Panc1 (cell line): ENCODE data around the gene CDK17. TPM values are rescaled to one million over a fixed set of nuclear protein-coding genes. Genes with fewer than 3 reads are reported as not detected.

Experiments used
- ATAC-seq: fragments of 200-7000 bp; cut with Tn5 transposase; 2 replicates; pipeline ENCODE4 v1.9.1; 2020; ENCODE audit warnings: mild to moderate bottlenecking, moderate library complexity
- BruUV-seq: library from RNA; stranded (reverse); fragments of 400-500 nt; replicated peaks from 2 replicates; lab custom pipeline; 2021; lab: Mats Ljungman, UMichigan
- CTCF ChIA-PET: fragments of 300-600 bp; sonication (Branson Sonifier 250); formaldehyde crosslinking; loops from one replicate; lab custom pipeline; 2022; ENCODE audit warnings: antibody characterized with exemption; lab: Charles Lee
- POLR2A ChIA-PET: fragments of 300-600 bp; sonication (Branson Sonifier 250); formaldehyde crosslinking; loops from one replicate; lab custom pipeline; 2022; ENCODE audit warnings: antibody characterized with exemption; lab: Charles Lee
- DNase-seq: peaks from one replicate; pipeline ENCODE4 v3.0.0-alpha.2; 2010; ENCODE audit warnings: low read depth, low spot score
- H3K27ac ChIP-seq: 2 replicates; pipeline ENCODE4 v1.5.1; 2011; ENCODE audit warnings: mild to moderate bottlenecking, low read length, inconsistent platforms
- H3K27me3 ChIP-seq: fragments of 200-500 bp; sonication (Bioruptor generic); 2 replicates; pipeline ENCODE4 v1.6.0; 2014; ENCODE audit warnings: low read length, inconsistent platforms; ENCODE audit not compliant: control insufficient read depth, insufficient read depth
- H3K36me3 ChIP-seq: fragments of 200-500 bp; sonication (Bioruptor generic); 2 replicates; pipeline ENCODE4 v1.5.1; 2014; ENCODE audit warnings: inconsistent platforms, mild to moderate bottlenecking, low read length, moderate library complexity; ENCODE audit not compliant: control insufficient read depth, insufficient read depth
- H3K4me1 ChIP-seq: 2 replicates; pipeline ENCODE4 v1.5.1; 2011; ENCODE audit warnings: inconsistent platforms, mild to moderate bottlenecking, low read length, moderate library complexity; ENCODE audit not compliant: control insufficient read depth, insufficient read depth
- H3K4me3 ChIP-seq, 2 experiments: 2 replicates each; pipeline ENCODE4 v1.5.1; 2011 to 2012; ENCODE audit warnings: low read depth in 2 of 2, low read length in 2 of 2, mild to moderate bottlenecking in 2 of 2, inconsistent platforms in 1 of 2, moderate library complexity in 1 of 2
- H3K9me3 ChIP-seq: fragments of 200-500 bp; sonication (Bioruptor generic); 2 replicates; pipeline ENCODE4 v1.5.1; 2014; ENCODE audit warnings: low read depth, mild to moderate bottlenecking, inconsistent platforms, low read length, moderate library complexity; ENCODE audit not compliant: control insufficient read depth, insufficient read depth
- CTCF ChIP-seq: fragments of 450-650 bp; IDR thresholded peaks from 2 replicates; pipeline ENCODE4 v1.5.1; 2017; ENCODE audit warnings: mild to moderate bottlenecking
- POLR2AphosphoS5 ChIP-seq: IDR thresholded peaks from 2 replicates; pipeline ENCODE4 v1.6.1; 2012; ENCODE audit warnings: mild to moderate bottlenecking, low read depth, low read length, moderate library complexity
- REST ChIP-seq, 2 experiments: IDR thresholded peaks; 2 replicates each; pipeline ENCODE4 v1.6.1; 2011 to 2012; ENCODE audit warnings: low read depth in 2 of 2, control low read depth in 1 of 2, low read length in 1 of 2, mild to moderate bottlenecking in 1 of 2, moderate library complexity in 1 of 2; ENCODE audit not compliant: insufficient read depth in 1 of 2
- SIN3A ChIP-seq: IDR thresholded peaks from 2 replicates; pipeline ENCODE4 v1.6.1; 2012; ENCODE audit warnings: low read depth, mild to moderate bottlenecking, low read length, moderate library complexity, borderline replicate concordance; ENCODE audit not compliant: insufficient read depth
- TCF7L2 ChIP-seq: IDR thresholded peaks from 2 replicates; pipeline ENCODE4 v1.6.1; 2011; ENCODE audit warnings: mild to moderate bottlenecking, low read depth, low read length, inconsistent platforms
- in situ Hi-C: cut with HindIII; loops from 2 replicates; pipeline ENCODE4 v1.10.0; 2016; ENCODE audit warnings: low sequenced_read_pairs, low pct_unique_long_range_greater_than_20kb
- intact Hi-C: fragments of 100-400 bp; cut with micrococcal nuclease; formaldehyde crosslinking; loops from one replicate; pipeline ENCODE4 v1.10.0; 2022; ENCODE audit not compliant: unreplicated experiment
- total RNA-seq: library from RNA; stranded (reverse); gene quantifications from one replicate; pipeline ENCODE4 v1.2.1, GENCODE V29; 2021; ENCODE audit not compliant: unreplicated experiment

Gene CDK17
- total RNA-seq, 1 experiment from 2014 or later: 23.2 TPM

- H3K27me3 ChIP-seq: no peaks in the 10 kb centered on the region
- H3K4me1 ChIP-seq: no peaks in the 10 kb centered on the region; the same call in 1 of the 2 replicates
- no peaks in the 10 kb centered on the region for H3K36me3 ChIP-seq
- ChIA-PET CTCF (no interaction called here), POLR2A (no interaction called here)
- TF ChIP-seq SIN3A (no peak), CTCF (no peak), REST (IDR thresholded peaks at IDR 0.05; ENCODE audit: insufficient read depth in 1 of 2, low read depth in 2 of 2, low read length in 1 of 2) (no peak), POLR2AphosphoS5 (no peak), TCF7L2 (no peak)
- ATAC-seq (no peak), DNase-seq (no peak)
- intact Hi-C loops: no loop called here
- no TSS peak for BruUV-seq
- no peaks in the 10 kb centered on the region for H3K9me3 ChIP-seq
- no peak overlapping the region for H3K27ac ChIP-seq
- H3K4me3 ChIP-seq: no peak overlapping the region
- in situ Hi-C loops: no loop called here
These were observed 42.7 kb upstream of the CDK17 start for GRCh38 chr12:96442906-96443305.

GRCh38 chr12:96441816-96442215 lies 41.6 kb upstream of the CDK17 start:
- H3K4me3 ChIP-seq: no peak overlapping the region
- no TSS peak for BruUV-seq
- no peak for DNase-seq
- H3K36me3 ChIP-seq: no peaks in the 10 kb centered on the region
- POLR2A ChIA-PET: no interaction called here
- CTCF ChIA-PET: no interaction called here
- no peak for ATAC-seq
- in situ Hi-C loops (no loop called here), intact Hi-C loops (no loop called here)
- TF ChIP-seq POLR2AphosphoS5: no peak
- no peak for TF ChIP-seq REST (IDR thresholded peaks at IDR 0.05; ENCODE audit: insufficient read depth in 1 of 2, low read depth in 2 of 2, low read length in 1 of 2)
- TF ChIP-seq CTCF: no peak
- no peak for TF ChIP-seq SIN3A
- no peak for TF ChIP-seq TCF7L2
- no peaks in the 10 kb centered on the region; the same call in 1 of the 2 replicates for H3K4me1 ChIP-seq
- H3K27ac ChIP-seq: no peak overlapping the region
- H3K9me3 ChIP-seq: no peaks in the 10 kb centered on the region
- H3K27me3 ChIP-seq: no peaks in the 10 kb centered on the region
